K562 (cell line): Measurements from ENCODE around the gene HSPA1B. TPM values are rescaled to one million over a fixed set of nuclear protein-coding genes. Genes with fewer than 3 reads are reported as not detected.

Source experiments
- ARID2 ChIP-seq: fragments of 450-650 bp; IDR thresholded peaks from 2 replicates; pipeline ENCODE4 v1.6.1; 2017; ENCODE audit warnings: antibody characterized with exemption, mild to moderate bottlenecking
- BMI1 ChIP-seq: fragments of 150-350 bp; IDR thresholded peaks from 2 replicates; pipeline ENCODE4 v1.6.1; 2014; ENCODE audit warnings: low read length
- MYBL2 ChIP-seq, 2 experiments: fragments of 450-650 bp in 1 of 2; sonication (generic) in 1 of 2; formaldehyde crosslinking in 1 of 2; IDR thresholded peaks; 2 replicates each; pipeline versions ENCODE4 v1.6.1 to v1.8.1; 2017 to 2022; ENCODE audit warnings: borderline replicate concordance in 1 of 2, inconsistent platforms in 1 of 2, low read depth in 1 of 2, mild to moderate bottlenecking in 1 of 2, missing genetic modification reagents in 1 of 2, moderate library complexity in 1 of 2
- PCBP2 ChIP-seq: fragments of 200-400 bp; formaldehyde crosslinking; IDR thresholded peaks from 2 replicates; pipeline ENCODE4 v1.6.1; 2018; ENCODE audit warnings: low read length, low read depth, mild to moderate bottlenecking, moderate library complexity; ENCODE audit not compliant: poor library complexity, severe bottlenecking
- SAFB ChIP-seq: fragments of 200-400 bp; formaldehyde crosslinking; IDR thresholded peaks from 2 replicates; pipeline ENCODE4 v1.6.1; 2017; ENCODE audit warnings: low read depth, low read length, borderline replicate concordance
- SIX5 ChIP-seq, 2 experiments: IDR thresholded peaks; 2 replicates each; pipeline ENCODE4 v1.6.1; 2011; ENCODE audit warnings: low read length in 2 of 2, borderline replicate concordance in 1 of 2, low read depth in 1 of 2, mild to moderate bottlenecking in 1 of 2, moderate library complexity in 1 of 2; ENCODE audit not compliant: insufficient read depth in 1 of 2
- SNRNP70 ChIP-seq: fragments of 200-400 bp; formaldehyde crosslinking; optimal IDR thresholded peaks from 2 replicates; pipeline ENCODE3; 2017; ENCODE audit warnings: low read depth, low read length
- TCFL5 ChIP-seq: fragments of 250-450 bp; sonication (Bioruptor Pico); conservative IDR thresholded peaks from 2 replicates; pipeline ENCODE4 v1.6.1; 2021; ENCODE audit warnings: mild to moderate bottlenecking, moderate library complexity, matching md5 sums
- ZNF232 ChIP-seq: sonication (generic); formaldehyde crosslinking; IDR thresholded peaks from 2 replicates; pipeline ENCODE4 v1.8.0; 2022; ENCODE audit warnings: mild to moderate bottlenecking, missing genetic modification reagents
- polyA plus RNA-seq, 8 experiments: library from polyadenylated mRNA; depleted of rRNA in 4 of 8; stranded (reverse) in 5 of 8; unstranded in 3 of 8; fragments of >200 nt; fragmentation: Nextera tagmentation in 2 of 8; fragmentation: Illumina TruSeq in 1 of 8; extraction: Ambion mirVana in 2 of 8; extraction: Trizol in 1 of 8; gene quantifications; 2 replicates each; pipeline versions ENCODE4 v1.2.1 to v1.2.3, GENCODE V29; 2011 to 2014; ENCODE audit warnings: inconsistent platforms in 1 of 8, missing spikeins in 1 of 8
- total RNA-seq, 7 experiments: library from RNA; depleted of rRNA in 6 of 7; stranded (reverse); fragments of >200 nt in 6 of 7; fragmentation: Illumina TruSeq in 2 of 7; extraction: Trizol in 2 of 7; gene quantifications; 2 replicates each; pipeline versions ENCODE4 v1.2.1 to v1.2.3, GENCODE V29; 2011 to 2021; ENCODE audit warnings: low replicate concordance in 1 of 7
- TF ChIP-seq, protein P1 (sequence below): sonication (generic); formaldehyde crosslinking; IDR thresholded peaks from 2 replicates; pipeline ENCODE4 v1.8.0; 2022; ENCODE audit warnings: mild to moderate bottlenecking, missing genetic modification reagents
- TF ChIP-seq, protein P2 (sequence below), 3 experiments: IDR thresholded peaks in 2 of 3; conservative IDR thresholded peaks in 1 of 3; 2 replicates each; pipeline ENCODE4 v1.5.1; 2011 to 2012; ENCODE audit warnings: low read length in 3 of 3, mild to moderate bottlenecking in 3 of 3, control low read depth in 2 of 3, improper control_type of control experiment in 1 of 3, inconsistent platforms in 1 of 3, low read depth in 1 of 3, mixed read lengths in 1 of 3, moderate library complexity in 1 of 3; ENCODE audit not compliant: insufficient read depth in 2 of 3
- TF ChIP-seq, protein P3 (sequence below), 2 experiments: fragments of 450-650 bp; IDR thresholded peaks; 2 replicates each; pipeline ENCODE4 v1.6.1; 2018; ENCODE audit warnings: mild to moderate bottlenecking in 2 of 2, low read depth in 1 of 2; ENCODE audit not compliant: partially characterized antibody in 2 of 2
- TF ChIP-seq, protein P4 (sequence below): fragments of 450-650 bp; IDR thresholded peaks from 2 replicates; pipeline ENCODE4 v1.6.1; 2016; ENCODE audit warnings: low read depth, mild to moderate bottlenecking, moderate library complexity

HSPA1B gene
- total and polyA plus RNA-seq, 9 of the 15 experiments (the other 6 are each of a cell fraction or from before 2014, with no cell fraction given): 0.27 to 227 (median 51.2) TPM

DNA sequence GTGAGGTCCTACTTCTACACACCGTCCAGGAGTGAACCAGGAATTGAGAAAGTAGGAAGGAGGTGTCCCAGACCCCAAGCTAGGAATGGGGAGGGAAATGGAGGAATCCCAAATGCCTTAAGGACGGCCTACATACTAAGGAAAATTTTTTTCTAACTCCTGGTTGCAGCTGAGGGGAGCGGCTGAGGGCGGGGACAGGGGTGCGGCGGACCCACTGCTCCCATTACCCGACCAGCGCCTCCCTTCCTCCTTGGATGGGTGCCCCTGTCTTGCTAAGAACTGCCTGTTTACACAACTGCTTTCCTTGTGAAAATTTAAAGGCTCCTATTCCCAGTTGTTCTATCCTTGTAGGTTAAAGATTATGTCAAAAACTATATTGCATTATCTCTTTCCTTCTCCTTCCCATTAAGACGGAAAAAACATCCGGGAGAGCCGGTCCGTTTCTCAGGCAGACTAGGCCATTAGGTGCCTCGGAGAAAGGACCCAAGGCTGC is 699 bp upstream of the HSPA1B start (continued):
- TF ChIP-seq, protein P1, sequence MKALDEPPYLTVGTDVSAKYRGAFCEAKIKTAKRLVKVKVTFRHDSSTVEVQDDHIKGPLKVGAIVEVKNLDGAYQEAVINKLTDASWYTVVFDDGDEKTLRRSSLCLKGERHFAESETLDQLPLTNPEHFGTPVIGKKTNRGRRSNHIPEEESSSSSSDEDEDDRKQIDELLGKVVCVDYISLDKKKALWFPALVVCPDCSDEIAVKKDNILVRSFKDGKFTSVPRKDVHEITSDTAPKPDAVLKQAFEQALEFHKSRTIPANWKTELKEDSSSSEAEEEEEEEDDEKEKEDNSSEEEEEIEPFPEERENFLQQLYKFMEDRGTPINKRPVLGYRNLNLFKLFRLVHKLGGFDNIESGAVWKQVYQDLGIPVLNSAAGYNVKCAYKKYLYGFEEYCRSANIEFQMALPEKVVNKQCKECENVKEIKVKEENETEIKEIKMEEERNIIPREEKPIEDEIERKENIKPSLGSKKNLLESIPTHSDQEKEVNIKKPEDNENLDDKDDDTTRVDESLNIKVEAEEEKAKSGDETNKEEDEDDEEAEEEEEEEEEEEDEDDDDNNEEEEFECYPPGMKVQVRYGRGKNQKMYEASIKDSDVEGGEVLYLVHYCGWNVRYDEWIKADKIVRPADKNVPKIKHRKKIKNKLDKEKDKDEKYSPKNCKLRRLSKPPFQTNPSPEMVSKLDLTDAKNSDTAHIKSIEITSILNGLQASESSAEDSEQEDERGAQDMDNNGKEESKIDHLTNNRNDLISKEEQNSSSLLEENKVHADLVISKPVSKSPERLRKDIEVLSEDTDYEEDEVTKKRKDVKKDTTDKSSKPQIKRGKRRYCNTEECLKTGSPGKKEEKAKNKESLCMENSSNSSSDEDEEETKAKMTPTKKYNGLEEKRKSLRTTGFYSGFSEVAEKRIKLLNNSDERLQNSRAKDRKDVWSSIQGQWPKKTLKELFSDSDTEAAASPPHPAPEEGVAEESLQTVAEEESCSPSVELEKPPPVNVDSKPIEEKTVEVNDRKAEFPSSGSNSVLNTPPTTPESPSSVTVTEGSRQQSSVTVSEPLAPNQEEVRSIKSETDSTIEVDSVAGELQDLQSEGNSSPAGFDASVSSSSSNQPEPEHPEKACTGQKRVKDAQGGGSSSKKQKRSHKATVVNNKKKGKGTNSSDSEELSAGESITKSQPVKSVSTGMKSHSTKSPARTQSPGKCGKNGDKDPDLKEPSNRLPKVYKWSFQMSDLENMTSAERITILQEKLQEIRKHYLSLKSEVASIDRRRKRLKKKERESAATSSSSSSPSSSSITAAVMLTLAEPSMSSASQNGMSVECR: peak; percentile 90
- no peak for TF ChIP-seq PCBP2
- no peak for TF ChIP-seq SNRNP70
- 0 out of 2 replicates have a peak, but pooled peaks have one; percentile 39 for TF ChIP-seq TCFL5 (CRISPR knock-in tag)
- TF ChIP-seq ZNF232 (CRISPR knock-in tag): no peak
- no peak for TF ChIP-seq BMI1
- TF ChIP-seq, protein P2, sequence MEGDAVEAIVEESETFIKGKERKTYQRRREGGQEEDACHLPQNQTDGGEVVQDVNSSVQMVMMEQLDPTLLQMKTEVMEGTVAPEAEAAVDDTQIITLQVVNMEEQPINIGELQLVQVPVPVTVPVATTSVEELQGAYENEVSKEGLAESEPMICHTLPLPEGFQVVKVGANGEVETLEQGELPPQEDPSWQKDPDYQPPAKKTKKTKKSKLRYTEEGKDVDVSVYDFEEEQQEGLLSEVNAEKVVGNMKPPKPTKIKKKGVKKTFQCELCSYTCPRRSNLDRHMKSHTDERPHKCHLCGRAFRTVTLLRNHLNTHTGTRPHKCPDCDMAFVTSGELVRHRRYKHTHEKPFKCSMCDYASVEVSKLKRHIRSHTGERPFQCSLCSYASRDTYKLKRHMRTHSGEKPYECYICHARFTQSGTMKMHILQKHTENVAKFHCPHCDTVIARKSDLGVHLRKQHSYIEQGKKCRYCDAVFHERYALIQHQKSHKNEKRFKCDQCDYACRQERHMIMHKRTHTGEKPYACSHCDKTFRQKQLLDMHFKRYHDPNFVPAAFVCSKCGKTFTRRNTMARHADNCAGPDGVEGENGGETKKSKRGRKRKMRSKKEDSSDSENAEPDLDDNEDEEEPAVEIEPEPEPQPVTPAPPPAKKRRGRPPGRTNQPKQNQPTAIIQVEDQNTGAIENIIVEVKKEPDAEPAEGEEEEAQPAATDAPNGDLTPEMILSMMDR (IDR thresholded peaks at IDR 0.05 in 2 of 3, conservative IDR thresholded peaks at IDR 0.05 in 1 of 3; ENCODE audit: insufficient read depth in 2 of 3, low read depth in 1 of 3, low read length in 3 of 3): no peak
- TF ChIP-seq SAFB: no peak
- TF ChIP-seq SIX5 (IDR thresholded peaks at IDR 0.05; ENCODE audit: borderline replicate concordance in 1 of 2, insufficient read depth in 1 of 2, low read depth in 1 of 2, low read length in 2 of 2): no peak
- TF ChIP-seq, protein P3, sequence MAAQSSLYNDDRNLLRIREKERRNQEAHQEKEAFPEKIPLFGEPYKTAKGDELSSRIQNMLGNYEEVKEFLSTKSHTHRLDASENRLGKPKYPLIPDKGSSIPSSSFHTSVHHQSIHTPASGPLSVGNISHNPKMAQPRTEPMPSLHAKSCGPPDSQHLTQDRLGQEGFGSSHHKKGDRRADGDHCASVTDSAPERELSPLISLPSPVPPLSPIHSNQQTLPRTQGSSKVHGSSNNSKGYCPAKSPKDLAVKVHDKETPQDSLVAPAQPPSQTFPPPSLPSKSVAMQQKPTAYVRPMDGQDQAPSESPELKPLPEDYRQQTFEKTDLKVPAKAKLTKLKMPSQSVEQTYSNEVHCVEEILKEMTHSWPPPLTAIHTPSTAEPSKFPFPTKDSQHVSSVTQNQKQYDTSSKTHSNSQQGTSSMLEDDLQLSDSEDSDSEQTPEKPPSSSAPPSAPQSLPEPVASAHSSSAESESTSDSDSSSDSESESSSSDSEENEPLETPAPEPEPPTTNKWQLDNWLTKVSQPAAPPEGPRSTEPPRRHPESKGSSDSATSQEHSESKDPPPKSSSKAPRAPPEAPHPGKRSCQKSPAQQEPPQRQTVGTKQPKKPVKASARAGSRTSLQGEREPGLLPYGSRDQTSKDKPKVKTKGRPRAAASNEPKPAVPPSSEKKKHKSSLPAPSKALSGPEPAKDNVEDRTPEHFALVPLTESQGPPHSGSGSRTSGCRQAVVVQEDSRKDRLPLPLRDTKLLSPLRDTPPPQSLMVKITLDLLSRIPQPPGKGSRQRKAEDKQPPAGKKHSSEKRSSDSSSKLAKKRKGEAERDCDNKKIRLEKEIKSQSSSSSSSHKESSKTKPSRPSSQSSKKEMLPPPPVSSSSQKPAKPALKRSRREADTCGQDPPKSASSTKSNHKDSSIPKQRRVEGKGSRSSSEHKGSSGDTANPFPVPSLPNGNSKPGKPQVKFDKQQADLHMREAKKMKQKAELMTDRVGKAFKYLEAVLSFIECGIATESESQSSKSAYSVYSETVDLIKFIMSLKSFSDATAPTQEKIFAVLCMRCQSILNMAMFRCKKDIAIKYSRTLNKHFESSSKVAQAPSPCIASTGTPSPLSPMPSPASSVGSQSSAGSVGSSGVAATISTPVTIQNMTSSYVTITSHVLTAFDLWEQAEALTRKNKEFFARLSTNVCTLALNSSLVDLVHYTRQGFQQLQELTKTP (IDR thresholded peaks at IDR 0.05; ENCODE audit: low read depth in 1 of 2, partially characterized antibody in 2 of 2): peak; percentile 46 to 95
- TF ChIP-seq, protein P4, sequence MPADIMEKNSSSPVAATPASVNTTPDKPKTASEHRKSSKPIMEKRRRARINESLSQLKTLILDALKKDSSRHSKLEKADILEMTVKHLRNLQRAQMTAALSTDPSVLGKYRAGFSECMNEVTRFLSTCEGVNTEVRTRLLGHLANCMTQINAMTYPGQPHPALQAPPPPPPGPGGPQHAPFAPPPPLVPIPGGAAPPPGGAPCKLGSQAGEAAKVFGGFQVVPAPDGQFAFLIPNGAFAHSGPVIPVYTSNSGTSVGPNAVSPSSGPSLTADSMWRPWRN: no peak
- no peak for TF ChIP-seq MYBL2 (IDR thresholded peaks at IDR 0.05; ENCODE audit: low read depth)
- TF ChIP-seq MYBL2 (CRISPR knock-in tag; IDR thresholded peaks at IDR 0.05; ENCODE audit: borderline replicate concordance): no peak
- no peak; the same call in 1 of the 2 replicates for TF ChIP-seq ARID2
